ENCODE results near the gene SLC45A3. TPM values are rescaled to one million over a fixed set of nuclear protein-coding genes. Genes with fewer than 3 reads are reported as not detected.
A peak's percentile ranks its signal among the peaks of the same experiment; 100 is the strongest.

SLC45A3 gene
- total and polyA plus RNA-seq, 2 of the 8 experiments (the other 6 are each of a cell fraction or from before 2014, with no cell fraction given) = 13.0 to 14.3 TPM

- 67% methylated on average over 5 of the region's 5 CpGs; no CpG with 5 or more reads in 1 of the 2 experiments for WGBS, 2 experiments (ENCODE audit: extremely low coverage in 1 of 2, insufficient coverage in 1 of 2, insufficient read length in 1 of 2, insufficient replicate concordance in 2 of 2, low coverage in 1 of 2, low lambda C conversion rate in 2 of 2, missing lambda C conversion rate in 1 of 2)
- peaks cover 17 to 54% (median 42%) of the 10 kb centered on the region in 4 experiments for H3K4me1 ChIP-seq (replicated peaks in 1 of 4; ENCODE audit: control insufficient read depth in 3 of 4, insufficient read depth in 4 of 4, low read length in 3 of 4)
- TF ChIP-seq KDM5A (IDR thresholded peaks at IDR 0.05; ENCODE audit: low read length) (no peak), MAX (IDR thresholded peaks at IDR 0.05) (peak; percentile 57; the same call in 1 of the 2 replicates)
Measured at GRCh38 chr1:205670150-205670446, 10.2 kb downstream of the SLC45A3 start.

More at GRCh38 chr1:205670150-205670446, 10.2 kb downstream of the SLC45A3 start:
- Histone ChIP-seq H3K4me2 (ENCODE audit: insufficient read depth in 1 of 2, low read depth in 2 of 2, low read length in 2 of 2) (peak overlapping the region; percentile 64 to 77), H2AFZ (ENCODE audit: low read length) (no peak overlapping the region), H4K20me1 (replicated peaks in 1 of 2; ENCODE audit: control insufficient read depth in 1 of 2, insufficient read depth in 2 of 2, low read length in 2 of 2) (no peaks in the 10 kb centered on the region), H2AK5ac (ENCODE audit: low read depth, low read length) (peak overlapping the region; percentile 70; the same call in 1 of the 2 replicates), H3K4ac (replicated peaks; ENCODE audit: insufficient read length, low read depth, low read length) (peak overlapping the region; percentile 63), H3K18ac (ENCODE audit: extremely low read depth, low read length) (peak overlapping the region; percentile 96), H3K79me1 (ENCODE audit: low read depth, low read length) (peaks cover 11% of the 10 kb centered on the region), H3K56ac (replicated peaks; ENCODE audit: insufficient read length, low read depth, low read length) (no peak overlapping the region), H2BK120ac (replicated peaks; ENCODE audit: low read depth, low read length) (peak overlapping the region; percentile 81), H3K27ac (ENCODE audit: low read depth, low read length) (peak overlapping the region; percentile 81; the same call in 1 of the 2 replicates), H3K23ac (ENCODE audit: insufficient read length) (no peak overlapping the region), H4K91ac (replicated peaks; ENCODE audit: insufficient read length, low read length) (peak overlapping the region; percentile 29), H2BK5ac (ENCODE audit: low read depth, low read length) (peak overlapping the region; percentile 95; the same call in 1 of the 2 replicates), H3K23me2 (ENCODE audit: low read depth, low read length) (no peaks in the 10 kb centered on the region), H4K8ac (ENCODE audit: extremely low read depth, insufficient read depth, low read length) (peak overlapping the region; percentile 45; the same call in 1 of the 2 replicates), H2BK12ac (ENCODE audit: low read depth, low read length) (peak overlapping the region; percentile 72), H3K14ac (ENCODE audit: insufficient read length) (no peak overlapping the region), H3K4me3 (ENCODE audit: extremely low read depth in 1 of 4, insufficient read depth in 2 of 4, low read depth in 3 of 4, low read length in 4 of 4) (peak overlapping the region in 2 of 4 experiments; percentile 32 to 49; a peak in 4 of 8 replicates), H3K27me3 (replicated peaks in 1 of 4; ENCODE audit: control insufficient read depth in 3 of 4, extremely low read depth in 1 of 4, insufficient read depth in 3 of 4, low read length in 3 of 4) (no peaks in the 10 kb centered on the region), H3K9me3 (ENCODE audit: insufficient read depth in 2 of 2, low read depth in 1 of 2, low read length in 1 of 2) (no peaks in the 10 kb centered on the region), H4K5ac (ENCODE audit: insufficient read length, low read depth, low read length) (peak overlapping the region; percentile 46), H3K36me3 (ENCODE audit: control insufficient read depth in 2 of 4, insufficient read depth in 4 of 4, low read length in 3 of 4) (no peaks in the 10 kb centered on the region), H2BK15ac (ENCODE audit: low read length) (peak overlapping the region; percentile 75; the same call in 1 of the 2 replicates), H3K79me2 (ENCODE audit: control insufficient read depth in 1 of 2, insufficient read depth in 2 of 2, low read length in 2 of 2) (peaks cover 0 to 41% of the 10 kb centered on the region in 2 experiments; a peak in 2 of 4 replicates), H2BK20ac (ENCODE audit: low read length) (0 out of 2 replicates have a peak overlapping the region, but pooled peaks have one; percentile 61), H3K9ac (replicated peaks in 1 of 4; ENCODE audit: extremely low read depth in 1 of 4, low read depth in 3 of 4, low read length in 3 of 4) (peak overlapping the region in 1 of 4 experiments; percentile 26; a peak in 2 of 7 replicates)
- DNase-seq (ENCODE audit: low read depth in 1 of 2, low spot score in 2 of 2) (no peak), FAIRE-seq (no peak)
- ChIA-PET POLR2A (ENCODE audit: partially characterized antibody) (interaction anchor here (0.9 to 19.3 kb wide), 9 partner anchors 10 to 79 kb away, joined by 3 to 241 read pairs (median 7); partner anchors contain the start of gene SLC45A3), CTCF (ENCODE audit: partially characterized antibody) (interaction anchor here (0.6 to 18.5 kb wide), 9 partner anchors 9 to 78 kb away, joined by 3 to 856 read pairs (median 7); partner anchors contain the start of gene SLC45A3)

All from H1 (cell line).